Esophagus muscularis mucosa (tissue), 3 donors: Measurements from ENCODE around the gene SYNDIG1.

Source experiments
- POLR2A ChIP-seq: fragments of 450-650 bp; IDR thresholded peaks from one replicate; pipeline ENCODE4 v1.6.1; 2017; ENCODE audit warnings: antibody characterized with exemption, moderate library complexity, mild to moderate bottlenecking, low read depth
- POLR2AphosphoS5 ChIP-seq, 2 donors: sonication (generic); formaldehyde crosslinking; IDR thresholded peaks; one replicate each; pipeline ENCODE4 v1.6.1; 2017; ENCODE audit warnings: antibody characterized with exemption in 2 of 2
- TF ChIP-seq, protein P1 (sequence below), 3 experiments: fragments of 200-600 bp in 2 of 3; fragments of 450-650 bp in 1 of 3; sonication (generic) in 2 of 3; IDR thresholded peaks; one replicate each; pipeline ENCODE4 v1.5.1; 2017 to 2019; ENCODE audit warnings: antibody characterized with exemption in 3 of 3, mild to moderate bottlenecking in 2 of 3, moderate library complexity in 1 of 3

DNA sequence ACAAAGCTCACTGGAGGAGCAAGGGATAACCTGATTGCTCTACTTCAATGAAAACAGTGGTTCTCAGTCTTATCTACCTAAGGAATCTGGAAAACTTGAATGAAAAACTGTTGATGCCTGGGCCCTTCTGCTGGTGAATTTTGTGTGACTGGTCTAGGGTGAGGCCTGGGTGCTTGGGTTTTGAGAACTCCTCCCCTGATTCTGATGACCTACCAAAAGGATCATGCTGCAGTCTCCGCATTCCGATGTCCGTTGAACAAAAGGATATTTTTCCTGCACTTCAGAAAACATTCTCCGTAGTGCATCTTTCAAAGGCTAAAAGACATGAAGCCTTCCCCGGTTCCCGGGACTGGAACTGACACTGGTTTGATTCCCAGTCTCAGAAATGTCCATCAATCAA is 157.9 kb downstream of the SYNDIG1 start:
- TF ChIP-seq, protein P1, sequence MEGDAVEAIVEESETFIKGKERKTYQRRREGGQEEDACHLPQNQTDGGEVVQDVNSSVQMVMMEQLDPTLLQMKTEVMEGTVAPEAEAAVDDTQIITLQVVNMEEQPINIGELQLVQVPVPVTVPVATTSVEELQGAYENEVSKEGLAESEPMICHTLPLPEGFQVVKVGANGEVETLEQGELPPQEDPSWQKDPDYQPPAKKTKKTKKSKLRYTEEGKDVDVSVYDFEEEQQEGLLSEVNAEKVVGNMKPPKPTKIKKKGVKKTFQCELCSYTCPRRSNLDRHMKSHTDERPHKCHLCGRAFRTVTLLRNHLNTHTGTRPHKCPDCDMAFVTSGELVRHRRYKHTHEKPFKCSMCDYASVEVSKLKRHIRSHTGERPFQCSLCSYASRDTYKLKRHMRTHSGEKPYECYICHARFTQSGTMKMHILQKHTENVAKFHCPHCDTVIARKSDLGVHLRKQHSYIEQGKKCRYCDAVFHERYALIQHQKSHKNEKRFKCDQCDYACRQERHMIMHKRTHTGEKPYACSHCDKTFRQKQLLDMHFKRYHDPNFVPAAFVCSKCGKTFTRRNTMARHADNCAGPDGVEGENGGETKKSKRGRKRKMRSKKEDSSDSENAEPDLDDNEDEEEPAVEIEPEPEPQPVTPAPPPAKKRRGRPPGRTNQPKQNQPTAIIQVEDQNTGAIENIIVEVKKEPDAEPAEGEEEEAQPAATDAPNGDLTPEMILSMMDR (IDR thresholded peaks at IDR 0.05): no peak
- TF ChIP-seq POLR2AphosphoS5 (IDR thresholded peaks at IDR 0.05) (no peak), POLR2A (no peak)
